ENCODE results near the gene YES1.
A peak's percentile ranks its signal among the peaks of the same experiment; 100 is the strongest.

DNA sequence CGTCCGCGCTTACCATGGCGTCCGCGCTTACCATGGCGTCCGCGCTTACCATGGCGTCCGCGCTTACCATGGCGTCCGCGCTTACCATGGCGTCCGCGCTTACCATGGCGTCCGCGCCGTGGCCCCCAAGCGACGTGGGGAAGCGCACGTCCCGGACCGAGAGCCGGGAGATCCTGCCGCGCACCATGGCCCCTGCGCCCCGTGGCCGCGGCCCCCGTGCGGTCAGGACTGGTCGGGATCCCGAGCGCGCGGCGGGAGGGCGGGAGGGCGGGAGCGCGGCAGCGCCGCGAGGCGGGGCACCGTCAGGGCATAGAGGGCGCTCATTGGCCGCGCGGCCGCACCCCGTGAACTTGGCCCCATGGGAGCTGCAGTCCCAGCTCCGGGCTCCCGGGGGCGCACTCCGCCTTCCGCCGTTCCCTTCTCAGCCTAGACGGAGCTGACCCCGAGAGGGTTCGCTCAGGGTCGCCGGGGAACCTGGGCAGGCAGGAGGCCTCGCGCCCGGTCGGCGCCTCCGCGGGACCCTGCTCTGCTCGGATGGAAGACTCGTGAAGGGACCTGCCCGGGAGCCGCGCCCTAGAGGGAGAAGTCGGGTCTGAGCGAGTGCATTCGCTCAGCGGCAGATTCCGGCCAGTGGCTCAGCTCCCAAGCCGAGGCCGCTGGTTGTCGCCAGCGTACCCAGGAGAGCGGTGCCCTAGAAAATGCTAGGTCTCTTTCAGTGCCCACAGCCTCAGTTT lies 99.5 kb downstream of the YES1 start, which contains the start of gene ENOSF1:
- TF ChIP-seq RAD21 (IDR thresholded peaks at IDR 0.05 in 1 of 2, conservative IDR thresholded peaks at IDR 0.05 in 1 of 2; ENCODE audit: low read depth in 2 of 2, low read length in 2 of 2) (peak; percentile 64 to 78), ZNF274 (IDR thresholded peaks at IDR 0.05; ENCODE audit: borderline replicate concordance, extremely low read depth, low read length) (no peak), GABPA (IDR thresholded peaks at IDR 0.05; ENCODE audit: borderline replicate concordance, insufficient read depth, low read length) (no peak), CHD1 (IDR thresholded peaks at IDR 0.05; ENCODE audit: low read depth, low read length) (no peak), POLR2A (IDR thresholded peaks at IDR 0.05; ENCODE audit: control extremely low read depth in 1 of 2, low read depth in 2 of 2, low read length in 2 of 2) (peak in 1 of 2 experiments; percentile 62; a peak in 1 of 3 replicates), CEBPB (IDR thresholded peaks at IDR 0.05; ENCODE audit: low read depth, low read length) (no peak), NRF1 (IDR thresholded peaks at IDR 0.05; ENCODE audit: low read depth, low read length) (no peak), EP300 (IDR thresholded peaks at IDR 0.05; ENCODE audit: borderline replicate concordance in 1 of 2, low read depth in 2 of 2, low read length in 2 of 2) (no peak; a peak in 1 of 3 replicates), EZH2 (IDR thresholded peaks at IDR 0.05; ENCODE audit: low read depth, low read length, severe bottlenecking) (no peak)
- TF ChIP-seq, protein P1, sequence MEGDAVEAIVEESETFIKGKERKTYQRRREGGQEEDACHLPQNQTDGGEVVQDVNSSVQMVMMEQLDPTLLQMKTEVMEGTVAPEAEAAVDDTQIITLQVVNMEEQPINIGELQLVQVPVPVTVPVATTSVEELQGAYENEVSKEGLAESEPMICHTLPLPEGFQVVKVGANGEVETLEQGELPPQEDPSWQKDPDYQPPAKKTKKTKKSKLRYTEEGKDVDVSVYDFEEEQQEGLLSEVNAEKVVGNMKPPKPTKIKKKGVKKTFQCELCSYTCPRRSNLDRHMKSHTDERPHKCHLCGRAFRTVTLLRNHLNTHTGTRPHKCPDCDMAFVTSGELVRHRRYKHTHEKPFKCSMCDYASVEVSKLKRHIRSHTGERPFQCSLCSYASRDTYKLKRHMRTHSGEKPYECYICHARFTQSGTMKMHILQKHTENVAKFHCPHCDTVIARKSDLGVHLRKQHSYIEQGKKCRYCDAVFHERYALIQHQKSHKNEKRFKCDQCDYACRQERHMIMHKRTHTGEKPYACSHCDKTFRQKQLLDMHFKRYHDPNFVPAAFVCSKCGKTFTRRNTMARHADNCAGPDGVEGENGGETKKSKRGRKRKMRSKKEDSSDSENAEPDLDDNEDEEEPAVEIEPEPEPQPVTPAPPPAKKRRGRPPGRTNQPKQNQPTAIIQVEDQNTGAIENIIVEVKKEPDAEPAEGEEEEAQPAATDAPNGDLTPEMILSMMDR (IDR thresholded peaks at IDR 0.05; ENCODE audit: control extremely low read depth in 1 of 3, insufficient read depth in 1 of 3, low read depth in 1 of 3, low read length in 3 of 3), result peak; percentile 76 to 85 (median 84)
